Measurements from ENCODE around the gene CAV3.

The CAV3 gene

DNA sequence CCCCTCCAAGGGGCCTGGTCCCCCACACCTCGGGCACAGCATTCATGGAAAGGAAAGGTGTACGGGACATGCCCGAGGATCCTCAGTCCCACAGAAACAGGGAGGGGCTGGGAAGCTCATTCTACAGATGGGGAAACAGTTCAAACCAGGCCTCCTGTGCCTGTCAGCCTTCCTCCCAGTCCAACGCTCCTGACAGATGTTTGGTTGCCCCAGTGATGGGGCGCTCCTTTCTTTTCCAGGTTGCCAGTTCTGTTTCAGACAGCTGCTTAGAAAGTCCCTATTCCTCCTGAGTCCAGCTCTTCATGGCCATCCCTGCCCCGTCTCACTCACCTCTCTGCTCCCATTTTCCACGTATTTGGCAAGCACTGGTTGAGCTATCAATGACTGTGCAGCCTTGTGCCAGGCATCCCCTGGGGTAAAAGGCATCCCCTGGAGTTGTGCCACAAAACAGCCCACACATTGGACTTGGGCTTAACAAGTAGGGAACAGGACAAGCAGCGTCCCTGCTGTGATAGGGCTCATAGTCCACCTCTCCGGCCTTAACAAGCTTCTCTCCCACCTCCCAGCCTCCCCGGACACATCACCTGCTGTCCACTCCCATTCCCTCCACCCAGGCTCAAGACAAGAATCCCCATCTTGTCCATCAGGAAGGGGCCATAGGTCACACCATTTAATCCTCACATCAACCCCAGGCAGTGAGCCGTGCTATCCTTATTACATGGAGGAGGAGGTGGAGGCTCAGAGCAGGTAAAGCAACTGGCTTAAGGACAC is 29.2 kb downstream of the CAV3 start:
- no peak for DNase-seq

DNA sequence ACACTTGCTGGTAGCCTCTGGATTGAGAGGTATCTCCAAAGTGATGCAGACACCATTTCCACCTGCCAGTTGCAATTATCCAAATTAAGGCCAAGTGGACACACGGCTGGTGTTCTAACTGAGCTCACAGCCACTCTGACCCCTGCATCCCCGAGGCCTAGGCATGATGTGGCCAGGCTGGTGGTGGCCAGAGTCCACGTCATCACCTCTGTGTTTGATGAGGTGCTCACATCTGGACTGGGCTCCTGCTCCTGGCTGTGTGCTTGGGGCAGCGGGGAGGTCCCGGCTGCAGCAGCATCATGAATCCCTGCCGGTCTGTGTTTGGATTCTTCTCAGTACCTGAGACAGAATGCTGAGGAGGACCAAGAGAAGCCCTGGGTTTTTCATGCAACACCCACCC is 30.9 kb downstream of the CAV3 start:
- DNase-seq, result no peak

DNA sequence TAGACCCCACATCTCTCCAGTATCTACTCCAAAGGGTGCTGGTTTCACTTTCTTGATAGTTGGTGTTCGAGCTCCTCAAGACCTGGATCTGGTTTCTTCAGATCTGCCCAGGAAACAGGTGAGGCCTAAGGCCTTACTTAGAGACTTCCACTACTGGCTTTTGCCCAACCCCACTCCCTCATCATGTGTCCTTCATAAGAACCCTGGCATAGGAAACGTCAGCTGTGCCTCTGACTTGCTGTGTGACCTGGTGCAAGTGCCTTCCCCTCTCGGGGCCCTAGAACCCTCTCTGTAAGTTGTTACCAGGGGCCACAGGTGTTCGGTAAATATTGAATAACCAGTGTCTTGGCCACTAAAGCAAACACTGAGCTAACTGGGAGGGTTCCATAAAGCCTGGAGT is 31.9 kb downstream of the CAV3 start:
- DNase-seq, result no peak

DNA sequence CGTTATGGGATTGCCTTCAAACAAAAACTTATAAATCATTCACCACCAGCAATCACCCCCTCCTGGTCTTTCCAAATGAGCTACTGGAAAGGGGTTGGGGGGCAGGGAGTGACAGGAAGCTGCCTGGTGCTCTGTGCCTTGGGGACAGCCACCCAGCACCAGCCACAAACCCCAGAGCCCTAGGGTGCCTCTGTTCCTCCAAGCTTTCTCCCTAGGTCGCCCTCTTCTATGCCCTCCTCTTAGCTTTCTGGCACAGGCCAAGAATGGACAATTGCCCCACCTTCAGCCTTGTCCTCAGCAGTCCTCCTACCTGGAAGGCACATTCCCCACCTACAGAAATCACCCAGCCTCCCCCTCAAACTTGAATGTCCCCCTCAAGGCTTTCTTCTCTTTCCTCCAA is 32.5 kb downstream of the CAV3 start:
- DNase-seq, result no peak

DNA sequence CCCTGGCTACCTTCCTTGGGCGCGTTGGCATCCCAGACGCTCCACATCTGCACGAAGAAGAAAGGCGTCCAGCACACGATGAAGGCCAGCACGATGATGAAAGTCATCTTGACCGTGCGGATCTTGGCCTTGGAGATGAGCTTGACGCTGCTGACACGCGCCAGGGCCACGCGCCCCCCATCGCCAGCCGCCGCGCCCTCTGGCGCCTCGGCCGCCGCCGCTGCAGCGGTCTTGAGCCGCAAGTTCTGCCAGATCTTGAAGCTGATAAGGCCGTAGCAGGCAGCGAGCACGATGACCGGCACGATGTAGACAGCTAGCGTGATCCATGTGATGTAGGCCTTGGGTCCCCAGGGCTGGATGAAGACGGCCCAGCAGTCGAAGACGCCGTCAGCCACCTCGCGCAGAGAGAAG is 33.7 kb downstream of the CAV3 start:
- no peak for DNase-seq

DNA sequence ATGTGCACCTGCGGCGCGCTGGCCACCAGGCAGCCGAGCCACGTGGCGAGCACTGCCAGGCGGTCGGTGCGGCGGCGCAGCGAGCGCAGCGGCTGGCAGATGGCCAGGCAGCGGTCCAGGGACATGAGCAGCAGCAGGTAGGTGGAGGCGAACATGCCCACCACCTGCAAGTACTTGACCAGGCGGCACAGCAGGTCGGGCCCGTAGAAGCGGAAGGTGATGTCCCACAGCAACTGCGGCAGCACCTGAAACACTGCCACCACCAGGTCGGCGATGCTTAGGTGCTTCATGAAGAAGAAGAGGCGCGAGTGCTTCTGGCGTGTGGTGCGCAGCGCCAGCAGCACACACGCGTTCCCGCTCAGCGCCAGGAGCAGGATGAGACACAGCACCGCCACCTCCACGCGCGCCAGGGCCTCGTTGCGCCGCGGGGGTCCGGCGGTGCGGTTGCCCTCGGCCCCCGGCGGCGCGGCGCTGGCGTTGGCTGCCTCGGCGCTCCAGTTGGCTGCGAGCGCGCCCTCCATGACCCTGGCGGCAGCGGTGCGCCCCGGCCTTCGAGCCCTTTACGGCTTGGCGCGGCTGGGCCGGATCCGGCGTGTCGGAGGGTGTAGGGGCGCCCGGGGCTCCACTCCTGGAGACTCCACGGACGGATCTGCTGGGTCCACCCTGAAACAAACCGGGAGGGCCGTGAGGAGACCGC is 34.2 kb downstream of the CAV3 start:
- peak; percentile 32 for DNase-seq

DNA sequence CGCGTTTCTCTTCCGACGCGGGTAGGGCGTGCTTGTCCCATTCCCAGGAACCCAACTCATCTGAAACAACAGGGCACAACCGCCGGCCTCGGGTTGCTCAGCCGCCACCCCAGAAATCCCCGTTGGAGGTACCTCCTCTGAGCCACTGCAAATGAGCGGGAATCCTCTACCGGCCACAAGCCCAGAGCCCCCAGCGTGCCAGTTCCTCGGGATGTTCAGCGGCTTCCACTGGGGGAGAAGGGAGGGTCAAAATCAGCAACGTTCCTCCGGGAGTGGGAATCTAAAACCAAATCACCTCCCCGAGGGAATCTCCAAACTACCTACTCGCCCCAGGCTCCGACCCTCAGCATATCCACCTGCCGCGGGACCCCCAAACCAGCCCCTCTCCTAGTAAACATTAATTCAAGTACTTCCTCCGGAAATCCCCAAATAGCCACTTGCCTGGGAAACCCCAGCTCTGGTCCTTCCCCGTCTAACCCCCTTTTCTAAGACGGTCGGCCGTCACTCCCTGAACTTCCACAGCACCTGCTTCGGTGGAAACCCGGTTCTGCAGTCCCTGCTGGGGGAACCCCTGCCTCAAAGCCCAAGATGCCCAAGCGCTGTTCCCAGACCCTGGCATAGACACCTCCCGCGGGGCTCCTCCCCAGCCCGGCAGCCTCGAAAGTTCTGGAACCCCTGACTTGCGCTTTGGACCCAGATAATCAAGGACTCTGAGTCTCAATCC is 34.9 kb downstream of the CAV3 start:
- no peak for DNase-seq

DNA sequence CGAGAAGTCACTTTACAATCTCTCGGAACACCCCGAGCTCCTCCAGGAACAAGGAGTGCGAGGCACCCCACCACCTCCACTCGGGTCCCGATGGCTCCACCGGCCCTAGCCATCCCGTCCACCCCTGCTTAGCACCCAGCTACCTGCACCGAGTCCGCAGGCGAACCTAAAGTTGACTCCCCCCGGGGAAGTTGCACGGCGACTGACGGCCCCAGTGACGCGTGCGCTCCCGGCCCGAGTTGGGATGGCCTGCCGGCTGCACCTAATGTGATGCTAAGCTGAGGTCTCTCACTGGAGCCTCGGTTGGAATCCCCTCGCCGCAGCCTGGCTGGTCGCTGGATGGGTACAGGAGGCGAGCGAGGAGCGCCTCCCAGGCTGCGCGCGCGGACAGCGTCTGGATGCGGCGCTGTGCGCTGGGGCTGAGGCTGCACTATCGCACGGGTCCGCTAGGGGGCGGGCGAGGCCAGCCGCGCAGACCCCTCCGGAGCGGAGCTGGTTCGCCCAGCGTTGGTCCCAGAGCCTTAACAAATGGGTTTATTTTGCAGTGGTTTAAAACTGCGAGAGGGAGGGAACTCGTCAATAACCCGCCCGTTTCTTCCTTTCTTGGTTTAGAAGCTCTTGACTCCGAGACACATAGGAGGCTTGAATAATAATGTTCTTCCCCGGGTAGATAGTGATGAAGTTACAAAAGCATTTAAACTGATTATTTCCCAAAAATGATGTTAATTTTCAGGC is 35.7 kb downstream of the CAV3 start, which contains the start of gene OXTR:
OXTR (minus strand) TSS at position 526 of the 735 bp plus-strand sequence. CDS start 1,426 bp downstream, outside the sequence.
- peak; percentile 14 for DNase-seq

DNA sequence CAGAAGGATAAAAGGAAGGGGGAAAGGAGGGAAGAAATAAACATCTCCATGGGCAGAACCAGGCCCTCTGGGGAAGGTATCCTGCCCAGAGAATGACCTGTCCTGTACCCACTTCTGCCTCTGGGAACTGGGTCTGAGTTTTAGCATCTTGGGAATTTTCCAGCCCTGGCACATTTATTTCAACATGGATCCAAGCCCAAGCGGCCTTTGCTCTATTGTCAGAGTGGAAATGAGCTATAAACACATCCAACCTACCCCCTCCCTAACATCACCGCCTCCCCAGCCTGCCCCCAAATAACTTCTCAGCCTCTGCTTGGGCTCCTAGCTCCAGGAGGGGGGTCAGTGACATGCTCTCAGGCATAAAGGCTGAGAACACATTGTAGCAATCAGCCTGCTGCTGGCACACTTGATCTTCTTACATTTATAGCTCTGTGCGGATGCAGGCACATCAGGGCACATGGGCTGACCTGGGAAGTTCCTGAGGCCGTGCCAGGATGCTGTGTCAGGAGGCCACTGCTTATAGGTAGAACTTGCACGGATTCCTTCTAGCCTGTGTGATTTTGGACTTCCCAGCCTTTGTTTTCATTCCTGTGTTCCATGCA is 40.4 kb downstream of the CAV3 start:
- no peak for DNase-seq

DNA sequence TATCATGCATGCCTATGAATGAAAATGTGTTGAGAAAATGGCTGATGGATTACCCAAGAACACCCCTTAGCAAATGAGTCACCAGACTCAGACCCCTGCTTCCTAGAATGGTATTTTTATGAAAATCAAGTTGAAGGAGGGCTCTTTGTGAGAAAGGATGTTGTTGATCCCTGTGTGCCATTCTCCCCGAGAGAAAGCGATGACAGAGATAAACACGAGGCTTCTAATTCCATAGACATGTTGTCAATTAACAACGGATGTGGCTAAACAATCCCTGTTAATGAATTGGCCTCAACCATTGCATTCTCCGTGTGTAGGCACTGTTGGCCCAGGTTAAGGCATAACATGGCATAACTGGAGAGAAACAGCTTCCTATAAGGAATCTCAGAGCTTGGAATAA is 41.6 kb downstream of the CAV3 start:
- DNase-seq, result no peak

DNA sequence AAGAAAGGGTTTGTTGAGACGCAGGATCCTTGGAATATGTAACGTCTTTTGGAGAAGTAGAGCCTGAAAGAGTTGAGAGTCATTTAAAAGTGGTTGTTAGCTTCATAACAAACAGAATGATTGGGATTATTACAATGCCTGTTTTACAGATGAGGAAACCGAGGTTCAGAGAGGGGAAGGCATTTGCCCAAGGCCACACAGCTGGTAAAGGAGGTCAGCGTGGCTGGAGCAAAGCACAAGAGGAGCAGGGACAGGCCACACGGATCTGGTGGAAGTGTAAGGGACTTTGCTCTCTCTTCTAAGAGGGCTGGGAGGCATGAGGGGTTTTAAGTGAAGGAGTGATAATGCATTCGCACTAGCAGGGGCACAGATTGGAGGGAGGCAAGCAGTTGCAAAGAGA is 42.0 kb downstream of the CAV3 start:
- no peak for DNase-seq

DNA sequence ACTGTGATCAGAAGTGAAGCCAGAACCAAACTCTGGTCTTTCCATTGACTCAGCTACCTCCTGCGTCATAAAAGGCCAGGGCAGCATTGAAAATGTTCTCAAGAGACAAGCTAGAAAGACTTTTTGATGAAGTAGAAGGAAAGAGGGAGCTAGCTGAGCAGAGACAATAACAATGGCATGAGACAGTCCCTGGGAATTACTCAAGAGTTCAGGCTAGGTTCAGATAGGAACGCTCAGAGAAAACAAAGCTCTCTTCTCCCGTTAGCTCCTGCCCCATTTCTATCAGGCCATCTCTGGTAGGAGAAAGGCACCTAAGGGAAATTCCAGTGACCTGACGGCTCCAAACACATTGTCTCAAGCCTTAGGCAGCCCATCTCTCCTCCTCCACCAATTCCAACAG is 42.8 kb downstream of the CAV3 start:
- no peak for DNase-seq

DNA sequence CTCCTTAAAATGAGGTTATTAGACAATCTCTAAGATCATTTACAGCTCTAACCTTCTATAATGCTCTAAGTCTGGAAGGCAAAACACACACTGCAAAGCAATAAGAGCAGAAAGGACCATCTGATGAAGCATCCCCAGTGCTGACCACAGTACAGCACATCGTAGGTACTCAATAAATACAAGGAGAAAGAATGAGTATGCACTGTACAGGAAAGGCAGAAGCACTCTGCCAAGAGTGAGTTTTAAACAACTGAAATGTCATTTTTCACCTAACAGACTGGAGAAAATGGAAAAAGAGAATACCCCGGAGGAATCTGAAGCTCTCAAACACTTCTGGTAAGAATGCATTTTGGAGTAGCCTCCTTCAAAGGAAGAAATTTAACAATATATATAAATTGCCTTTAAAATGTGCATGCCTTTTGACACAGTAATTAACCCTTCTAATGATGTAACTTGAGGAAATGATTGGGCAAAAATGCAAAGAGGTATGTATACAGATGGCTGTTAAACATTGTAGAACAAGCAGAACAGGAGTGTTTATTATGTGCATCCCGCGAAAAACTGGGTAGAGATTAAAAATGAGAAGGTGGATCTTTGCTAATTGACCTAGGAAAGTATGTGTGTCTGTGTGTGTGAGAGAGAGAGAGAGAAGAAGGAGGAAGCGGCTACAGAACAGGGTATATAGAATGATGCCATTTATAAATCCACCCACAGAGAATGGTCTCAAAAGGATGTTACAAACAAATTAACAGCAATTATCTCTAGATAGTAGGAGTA is 43.8 kb downstream of the CAV3 start:
- no peak for DNase-seq

DNA sequence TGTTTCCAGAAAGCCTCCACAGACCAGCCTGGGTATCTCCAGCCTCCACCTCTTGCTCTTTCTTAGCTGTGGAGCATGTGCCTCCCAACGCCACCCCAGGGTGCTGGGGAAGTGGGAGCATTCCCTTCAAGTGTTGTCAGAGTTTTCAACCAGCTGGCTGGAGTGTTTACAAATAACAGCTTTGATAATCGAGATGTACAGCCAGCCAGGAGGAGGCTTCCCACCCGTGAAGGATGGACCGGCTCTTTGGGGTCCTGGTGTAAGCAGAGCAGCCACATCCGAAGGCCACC is 44.3 kb downstream of the CAV3 start:
- no peak for DNase-seq

DNA sequence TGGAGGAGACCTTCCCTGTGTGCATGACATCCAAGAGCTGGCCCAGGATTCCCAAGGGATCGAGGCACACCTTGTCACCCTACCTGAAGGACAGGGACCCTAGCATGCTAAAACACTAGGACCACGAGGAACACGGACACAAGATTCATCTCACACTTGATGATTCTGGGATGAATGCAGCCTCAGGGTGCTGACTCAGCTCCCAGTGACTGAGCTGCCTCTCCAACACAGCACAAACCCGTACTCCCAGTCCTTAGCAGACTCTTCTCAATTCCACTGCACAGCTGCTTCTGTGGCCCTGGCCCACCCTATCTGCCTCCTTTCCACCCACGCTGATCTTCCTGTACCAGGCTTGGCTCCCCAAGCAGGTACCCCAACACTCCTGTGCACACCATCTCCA is 44.9 kb downstream of the CAV3 start:
- no peak for DNase-seq

DNA sequence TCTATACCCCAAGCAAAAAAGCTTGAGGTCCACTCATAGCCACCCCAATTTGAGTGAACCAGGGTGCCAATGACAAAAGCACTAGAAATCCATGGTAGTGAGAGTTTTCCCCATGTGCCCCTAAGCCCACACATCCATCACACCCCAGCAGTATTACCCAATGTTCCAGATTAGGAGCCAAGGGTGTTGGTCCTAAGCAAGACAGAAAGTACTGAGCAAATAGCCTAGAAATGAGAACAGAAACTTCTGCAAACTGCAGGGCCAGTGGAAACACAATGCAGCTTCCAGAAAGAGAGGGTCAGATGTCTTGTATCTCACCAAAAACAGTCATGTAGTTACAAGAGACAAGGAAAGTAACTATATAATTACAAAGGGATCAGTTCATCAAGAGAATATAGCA is 46.7 kb downstream of the CAV3 start:
- DNase-seq, result no peak

DNA sequence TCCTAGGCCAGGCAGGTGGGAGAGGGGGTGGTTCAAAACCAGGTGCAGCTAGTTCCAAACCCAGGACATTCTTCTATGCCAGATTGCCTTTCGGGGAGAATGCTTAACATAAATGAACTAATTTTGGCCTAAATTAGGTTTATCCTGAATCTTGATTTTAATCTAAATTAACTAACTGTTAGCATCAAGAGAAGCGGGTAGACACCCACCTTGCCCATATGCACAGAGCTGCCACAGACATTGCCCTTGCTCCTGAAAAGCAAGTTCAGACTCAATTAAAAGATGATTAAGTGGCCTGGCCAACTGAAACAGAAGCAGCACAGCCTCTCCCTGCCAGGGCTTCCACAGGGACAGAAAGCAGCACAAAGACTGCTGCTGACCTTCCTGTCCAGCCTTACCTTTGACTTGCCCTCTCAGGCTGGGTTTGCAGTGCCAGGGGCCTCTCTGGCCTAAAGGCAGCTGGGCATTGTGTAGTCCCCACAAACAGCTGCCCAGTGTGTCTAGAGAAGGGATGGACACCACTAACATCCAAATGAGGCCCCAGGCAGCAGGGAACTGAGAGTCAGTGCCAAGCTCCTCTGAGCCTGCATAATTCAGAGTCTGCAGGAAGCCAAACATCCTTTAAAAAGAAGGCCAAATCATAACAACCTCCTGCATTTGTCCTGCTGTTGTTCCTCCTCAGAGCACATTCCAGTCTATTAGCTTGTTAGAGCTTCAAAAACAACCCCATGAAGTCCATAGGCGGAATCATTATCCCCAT is 51.3 kb downstream of the CAV3 start:
- DNase-seq, result no peak

DNA sequence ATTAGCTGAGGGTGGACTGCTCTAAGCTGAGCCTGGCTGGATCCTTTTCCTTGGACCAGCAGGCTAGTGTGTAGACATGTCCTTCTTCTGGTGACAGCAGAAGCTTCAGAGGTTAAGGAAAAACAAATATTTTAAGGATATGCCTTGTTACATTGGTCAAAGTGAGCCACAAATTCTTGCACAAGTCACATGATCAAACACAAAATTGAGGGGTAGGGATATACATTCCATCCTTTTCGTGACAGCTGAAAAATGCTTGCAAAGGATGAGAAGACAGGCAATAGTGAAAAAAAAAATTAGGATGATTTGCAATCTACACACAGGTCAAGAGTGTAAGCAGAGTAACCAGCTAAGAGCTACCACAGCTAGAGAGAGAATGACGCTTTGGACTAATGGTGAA is 56.9 kb downstream of the CAV3 start:
- DNase-seq, result no peak

DNA sequence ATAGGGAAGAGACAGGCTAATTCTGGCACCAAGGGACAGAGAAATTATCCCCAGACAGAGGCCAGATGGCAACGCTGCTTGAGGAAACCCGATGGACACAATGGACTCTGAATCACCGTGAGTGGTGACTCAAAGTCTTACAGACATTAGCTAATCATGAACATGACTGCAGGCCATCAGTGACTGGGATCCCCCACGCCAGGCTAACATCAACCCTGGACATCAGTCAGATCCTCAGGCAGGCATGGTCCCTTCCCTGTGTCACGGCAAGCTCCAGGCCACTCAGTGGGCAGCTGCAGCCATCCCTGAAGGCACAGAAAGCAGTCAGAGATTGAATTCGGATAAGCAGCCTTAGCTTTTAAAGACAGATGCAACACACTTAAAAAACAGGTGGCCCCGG is 59.6 kb downstream of the CAV3 start:
- no peak for DNase-seq

DNA sequence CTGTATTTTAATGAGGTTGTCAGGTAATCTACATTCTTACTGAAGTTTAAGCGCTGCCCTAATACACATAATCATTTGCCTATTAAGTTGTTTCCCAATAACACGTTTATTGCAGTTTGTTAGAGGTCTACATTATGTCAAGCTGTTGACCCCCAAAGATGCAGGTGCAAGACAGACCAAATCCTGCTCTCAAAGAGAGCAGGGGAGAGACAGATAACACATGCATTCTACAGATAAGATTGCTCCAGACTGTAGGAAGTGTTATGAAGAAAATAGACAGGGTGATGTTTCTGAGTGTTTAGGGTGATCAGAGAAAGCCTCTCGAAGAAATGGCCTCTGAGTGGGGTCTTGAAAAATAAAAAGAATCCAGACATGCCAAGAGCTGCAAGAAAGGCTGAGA is 60.6 kb downstream of the CAV3 start:
- no peak for DNase-seq
